HG03135 (cell line): ENCODE measurements around the gene SRGAP1.

Experiments
- ATAC-seq: cut with Tn5 transposase; IDR thresholded peaks from one replicate; pipeline ENCODE4 v1.9.1; 2021; ENCODE audit warnings: mild to moderate bottlenecking, moderate library complexity; ENCODE audit not compliant: unreplicated experiment

The SRGAP1 gene

GRCh38 chr12:63844391-63845341 is at the start of gene SRGAP1:
SRGAP1 (plus strand) TSS chr12:63844700; CDS start chr12:63844817, 117 bp downstream.
- no peak for ATAC-seq

DNA sequence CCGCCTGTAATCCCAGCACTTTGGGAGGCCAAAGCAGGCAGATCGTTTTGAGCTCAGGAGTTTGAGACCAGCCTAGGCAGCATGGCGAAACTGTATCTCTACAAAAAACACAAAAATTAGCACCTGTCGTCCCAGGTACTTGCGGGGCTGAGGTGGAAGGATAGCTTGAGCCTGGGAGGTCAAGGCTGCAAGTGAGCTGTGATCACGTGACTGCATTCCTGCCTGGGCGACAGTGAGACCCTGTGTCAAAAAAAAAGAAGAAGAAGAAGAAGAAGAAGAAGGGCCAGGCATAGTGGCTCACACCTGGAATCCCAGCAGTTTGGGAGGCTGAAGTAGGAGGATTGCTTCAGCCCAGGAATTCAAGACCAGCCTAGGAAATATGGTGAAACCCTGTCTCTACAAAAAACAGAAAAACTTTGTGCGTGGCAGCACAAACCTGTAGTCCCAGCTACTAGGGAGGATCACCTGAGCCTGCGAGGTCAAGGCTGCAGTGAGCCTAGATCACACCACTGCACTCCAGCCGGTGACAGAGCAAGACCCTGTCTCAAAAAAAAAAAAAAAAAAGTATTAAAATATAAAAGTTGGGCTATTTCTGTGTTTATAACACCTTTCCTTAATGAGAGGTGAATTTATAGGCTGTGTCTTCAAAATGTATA is 49.3 kb upstream of the SRGAP1 start:
- ATAC-seq: no peak

DNA sequence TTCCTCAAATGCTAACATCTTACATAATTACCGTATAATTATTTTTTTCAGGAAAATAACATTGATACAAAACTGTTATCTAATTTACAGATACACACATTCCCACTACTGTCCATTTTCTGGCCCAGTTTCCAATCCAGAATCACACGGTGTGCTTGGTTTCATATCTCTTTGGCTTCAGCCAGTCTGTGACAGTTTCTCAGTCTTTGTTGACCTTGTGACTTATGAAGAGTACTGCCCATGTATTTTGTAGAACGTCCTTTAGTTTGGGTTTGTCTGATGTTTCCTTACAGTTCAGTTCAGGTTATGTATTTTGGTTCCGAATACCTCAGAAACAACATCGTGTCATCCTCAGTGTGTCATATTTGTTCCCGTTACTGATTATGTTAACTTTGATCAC is 48.6 kb upstream of the SRGAP1 start:
- no peak for ATAC-seq

GRCh38 chr12:63802012-63802608 is 42.4 kb upstream of the SRGAP1 start:
- ATAC-seq: no peak

GRCh38 chr12:63804746-63805145 is 39.8 kb upstream of the SRGAP1 start:
- no peak for ATAC-seq

DNA sequence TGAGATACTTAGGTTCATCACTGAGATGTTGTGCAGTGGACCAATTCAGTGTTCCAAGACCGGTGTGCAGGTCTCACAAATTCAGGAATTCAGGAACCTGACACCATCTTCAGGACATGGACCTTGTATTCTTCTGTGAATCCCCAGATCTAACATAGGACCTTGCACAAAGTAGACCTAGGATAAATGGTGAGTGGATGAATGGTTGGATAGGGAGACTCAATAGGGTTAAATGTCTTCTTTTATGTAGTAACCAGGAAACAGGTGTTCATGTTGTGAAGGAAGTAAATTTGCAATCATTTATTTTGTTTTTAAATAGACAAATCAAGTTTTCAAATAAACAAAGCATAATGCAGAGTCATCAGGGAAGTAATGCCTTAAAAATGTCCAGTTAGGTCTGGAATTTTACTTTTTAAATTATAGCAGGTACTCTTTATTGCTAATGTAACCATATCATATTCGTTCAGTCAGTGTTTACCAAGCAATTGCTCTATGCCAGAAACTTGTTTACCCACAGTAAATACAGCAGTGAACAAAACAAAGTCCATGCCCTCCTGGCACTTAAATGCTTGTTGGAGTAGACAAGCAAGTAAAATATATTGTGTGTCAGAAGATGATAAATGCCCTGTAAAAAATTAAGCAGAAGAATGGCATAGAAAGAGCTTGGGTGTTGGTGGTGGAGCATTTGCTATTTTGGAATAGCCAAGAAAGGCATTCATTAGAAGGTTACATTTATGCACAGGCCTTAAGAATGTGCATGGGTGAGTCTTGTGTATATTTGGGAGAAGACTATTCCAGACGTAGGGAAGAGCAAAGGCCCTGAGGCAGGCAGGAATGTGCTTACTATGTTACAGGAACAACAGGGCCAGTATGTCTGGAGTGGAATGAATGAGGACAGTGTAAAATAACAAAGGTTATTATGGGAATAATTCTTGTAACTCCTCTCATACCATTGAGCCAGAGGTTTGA is 38.5 kb upstream of the SRGAP1 start:
- ATAC-seq: no peak

DNA sequence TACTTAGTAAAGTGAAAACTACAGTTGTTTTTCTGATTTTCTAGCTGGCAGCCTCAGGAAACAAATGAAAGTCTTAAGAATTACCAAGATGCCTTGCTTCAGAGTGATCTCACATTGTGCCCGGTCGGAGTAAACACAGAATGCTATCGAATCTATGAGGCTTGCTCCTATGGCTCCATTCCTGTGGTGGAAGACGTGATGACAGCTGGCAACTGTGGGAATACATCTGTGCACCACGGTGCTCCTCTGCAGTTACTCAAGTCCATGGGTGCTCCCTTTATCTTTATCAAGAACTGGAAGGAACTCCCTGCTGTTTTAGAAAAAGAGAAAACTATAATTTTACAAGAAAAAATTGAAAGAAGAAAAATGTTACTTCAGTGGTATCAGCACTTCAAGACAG is 35.9 kb upstream of the SRGAP1 start:
- no peak for ATAC-seq

GRCh38 chr12:63809566-63809965 is 34.9 kb upstream of the SRGAP1 start:
- ATAC-seq: no peak

GRCh38 chr12:63811334-63811733 is 33.2 kb upstream of the SRGAP1 start:
- ATAC-seq: no peak

GRCh38 chr12:63811755-63812154 is 32.7 kb upstream of the SRGAP1 start:
- ATAC-seq: no peak

DNA sequence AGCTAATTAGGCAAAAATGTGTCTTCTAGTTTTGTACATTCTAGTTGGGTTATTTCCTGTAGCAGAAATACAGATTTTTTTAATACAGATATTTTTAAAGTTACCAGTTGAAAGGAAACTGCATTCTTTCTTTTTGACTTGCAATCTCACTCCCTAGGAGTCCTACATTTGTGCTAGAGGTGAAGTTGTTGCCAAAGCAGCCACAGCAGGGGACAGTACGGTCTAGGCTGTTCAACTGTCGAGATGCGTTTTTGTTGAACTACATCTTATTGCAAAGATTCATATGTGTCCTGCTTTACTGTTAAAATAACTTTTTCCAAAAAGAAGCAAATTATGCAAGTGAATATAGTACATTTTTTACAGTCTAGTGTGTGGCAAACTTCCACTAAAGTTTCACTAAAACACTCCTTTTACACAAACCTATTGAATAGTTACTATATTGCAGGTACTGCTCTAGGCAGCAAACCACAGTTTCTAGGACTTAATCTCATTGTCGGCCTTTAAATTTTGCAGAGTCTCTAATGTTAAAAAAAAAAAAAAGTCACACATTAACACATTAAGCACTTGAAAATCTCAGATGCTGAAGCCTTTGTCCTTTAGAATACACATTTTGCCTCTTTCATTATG is 30.2 kb upstream of the SRGAP1 start:
- ATAC-seq: peak; percentile 44

GRCh38 chr12:63815482-63815852 is 29.0 kb upstream of the SRGAP1 start:
- no peak for ATAC-seq

DNA sequence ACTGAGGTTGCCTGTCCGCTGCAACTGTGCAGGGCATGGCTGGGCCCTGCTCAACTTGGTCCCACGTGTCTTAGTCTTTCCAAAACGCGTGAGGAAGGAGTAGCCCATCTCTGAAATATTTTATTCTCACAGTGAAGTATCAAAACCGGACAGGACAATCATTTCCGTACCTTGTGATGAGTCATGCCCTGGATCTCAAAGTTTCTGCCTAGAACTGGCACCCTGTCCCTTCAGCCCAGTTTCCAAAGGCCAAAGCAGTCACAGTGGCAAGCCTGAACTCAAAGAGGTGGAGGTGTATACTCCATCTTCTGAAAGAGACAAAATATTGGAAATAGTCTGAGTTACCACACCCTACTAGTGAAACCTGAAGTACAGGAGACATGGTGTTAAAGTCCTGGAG is 28.5 kb upstream of the SRGAP1 start:
- ATAC-seq: no peak

DNA sequence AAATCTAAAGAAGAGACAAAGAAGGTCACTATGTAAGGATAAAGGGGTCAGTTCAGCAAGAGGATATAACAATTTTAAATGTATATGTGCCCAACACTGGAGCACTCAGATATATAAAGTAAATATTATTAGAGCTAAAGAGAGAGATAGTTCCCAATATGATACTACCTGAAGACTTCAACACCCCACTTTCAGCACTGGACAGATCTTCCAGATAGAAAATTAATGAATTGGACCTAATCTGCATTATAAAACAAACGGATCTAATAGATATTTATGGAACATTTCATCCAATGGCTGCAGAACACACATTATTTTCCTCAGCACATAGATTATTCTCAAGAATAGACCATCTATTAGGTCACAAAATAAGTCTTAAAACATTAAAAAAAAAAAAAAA is 24.1 kb upstream of the SRGAP1 start:
- no peak for ATAC-seq

- no peak for ATAC-seq
These were observed 22.7 kb upstream of the SRGAP1 start for GRCh38 chr12:63821781-63822251.

DNA sequence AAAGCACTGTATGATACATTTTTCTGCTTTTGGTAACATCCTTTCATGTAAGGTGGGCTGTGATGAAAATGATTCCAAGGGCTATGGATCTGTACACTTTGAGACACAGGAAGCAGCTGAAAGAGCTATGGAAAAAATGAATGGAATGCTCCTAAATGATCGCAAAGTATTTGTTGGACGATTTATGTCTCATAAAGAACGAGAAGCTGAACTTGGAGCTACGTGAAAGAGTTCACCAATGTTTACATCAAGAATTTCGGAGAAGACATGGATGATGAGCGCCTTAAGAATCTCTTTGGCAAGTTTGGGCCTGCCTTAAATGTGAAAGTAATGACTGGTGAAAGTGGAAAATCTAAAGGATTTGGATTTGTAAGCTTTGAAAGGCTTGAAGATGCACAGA is 22.1 kb upstream of the SRGAP1 start:
- ATAC-seq: no peak

GRCh38 chr12:63823040-63823439 is 21.5 kb upstream of the SRGAP1 start:
- ATAC-seq: no peak

DNA sequence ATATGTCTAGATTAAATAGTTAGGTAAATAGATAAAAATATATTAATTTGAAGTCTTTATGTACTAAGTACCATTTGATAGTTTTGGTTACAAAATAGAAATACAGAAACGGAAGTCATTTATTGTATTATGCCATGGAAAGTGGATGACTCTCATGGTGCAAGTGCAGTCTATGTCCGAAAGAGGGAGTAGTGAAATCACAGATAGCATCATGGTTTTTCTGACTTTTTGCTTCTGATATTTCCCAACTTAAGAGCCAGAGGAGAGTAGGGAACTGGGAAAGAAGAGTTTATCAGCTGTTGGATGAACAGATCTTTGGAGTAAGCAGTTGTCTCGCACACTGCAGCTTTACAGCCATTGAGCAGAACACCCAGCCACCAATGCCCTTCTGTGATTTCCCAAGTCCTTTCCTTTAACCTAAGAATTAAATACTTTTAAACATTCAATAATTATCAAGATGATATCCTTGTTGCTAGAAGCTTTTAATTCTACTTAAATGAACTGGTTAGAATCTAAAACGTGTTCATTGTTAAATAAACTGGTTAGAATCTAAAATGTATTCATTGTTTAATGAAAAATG is 18.4 kb upstream of the SRGAP1 start:
- no peak for ATAC-seq

GRCh38 chr12:63828867-63829266 is 15.6 kb upstream of the SRGAP1 start:
- ATAC-seq: no peak

- no peak for ATAC-seq
These were observed 8.5 kb upstream of the SRGAP1 start for GRCh38 chr12:63836046-63836445.
